Activated CD8-positive, alpha-beta T cell treated with anti-CD3 and anti-CD28 coated beads for 36 hours (primary cell): Measurements from ENCODE around the gene ZNF439. TPM values are rescaled to one million over a fixed set of nuclear protein-coding genes. Genes with fewer than 3 reads are reported as not detected.
"Not testable (repeated sequence)": the region's sequence is repeated elsewhere in the genome, so short reads cannot be mapped to it uniquely, and the experiment has no call there.

Source experiments
- ATAC-seq: fragments of 200-7000 bp; cut with Tn5 transposase; one replicate; pipeline ENCODE4 v1.10.0; 2021; ENCODE audit warnings: mild to moderate bottlenecking, moderate library complexity
- CTCF ChIA-PET: fragments of 350-600 bp; sonication (Branson Sonifier 250); formaldehyde crosslinking; loops from one replicate; lab custom pipeline; 2021; ENCODE audit warnings: antibody characterized with exemption; lab: Charles Lee
- POLR2A ChIA-PET: fragments of 350-600 bp; sonication (Branson Sonifier 250); formaldehyde crosslinking; loops from one replicate; lab custom pipeline; 2021; ENCODE audit warnings: antibody characterized with exemption; lab: Charles Lee
- DNase-seq: peaks from one replicate; pipeline ENCODE4 v3.0.0-alpha.2; 2020
- H3K27ac Mint-ChIP-seq: one replicate; pipeline ENCODE4 v1.8.0; 2021; ENCODE audit warnings: mild to moderate bottlenecking, mixed read lengths
- H3K27me3 Mint-ChIP-seq: one replicate; pipeline ENCODE4 v1.8.0; 2021; ENCODE audit warnings: mixed read lengths
- H3K36me3 Mint-ChIP-seq: one replicate; pipeline ENCODE4 v1.8.0; 2021; ENCODE audit warnings: low read depth, mixed read lengths
- H3K4me1 Mint-ChIP-seq: one replicate; pipeline ENCODE4 v1.8.0; 2021; ENCODE audit warnings: low read depth, mixed read lengths
- H3K4me3 Mint-ChIP-seq: one replicate; pipeline ENCODE4 v1.8.0; 2021; ENCODE audit warnings: mild to moderate bottlenecking, moderate library complexity, mixed read lengths
- H3K9me3 Mint-ChIP-seq: one replicate; pipeline ENCODE4 v1.8.0; 2021; ENCODE audit warnings: mixed read lengths
- CTCF ChIP-seq: fragments of 200-600 bp; IDR thresholded peaks from one replicate; pipeline ENCODE4 v1.8.0; 2022; ENCODE audit warnings: antibody characterized with exemption, mild to moderate bottlenecking
- intact Hi-C: fragments of 100-400 bp; cut with micrococcal nuclease; formaldehyde crosslinking; loops from one replicate; pipeline ENCODE4 v1.10.0; 2022
- total RNA-seq, 2 experiments: library from RNA; stranded (reverse); gene quantifications; one replicate each; pipeline ENCODE4 v1.2.3, GENCODE V29; 2021

Gene ZNF439
- total RNA-seq, 2 experiments from 2014 or later = 8.7 to 9.6 TPM

GRCh38 chr19:11881151-11881800 is 32.8 kb downstream of the ZNF439 start:
- DNase-seq = peak; percentile 76
- ChIA-PET CTCF (interaction anchor here (0.6 to 7.7 kb wide), 9 partner anchors 11 to 280 kb away, joined by 3 to 69 read pairs (median 6); partner anchors contain the start of gene ZNF491), POLR2A (interaction anchor here (1.6 kb wide), 1 partner anchor 11 kb away, joined by 3 read pairs; no protein-coding TSS in a partner anchor)
- TF ChIP-seq CTCF = peak; percentile 68
- Mint-ChIP-seq H3K9me3 (peaks cover 2% of the 10 kb centered on the region), H3K36me3 (no peaks in the 10 kb centered on the region), H3K4me1 (peaks cover 2% of the 10 kb centered on the region), H3K27me3 (peaks cover 1% of the 10 kb centered on the region), H3K27ac (no peak overlapping the region), H3K4me3 (no peak overlapping the region)
- peak; percentile 81 for ATAC-seq
- intact Hi-C loops = loop anchor here (2.0 kb wide), 1 partner anchor 260 kb away; the partner anchor contains the start of gene ZNF20

DNA sequence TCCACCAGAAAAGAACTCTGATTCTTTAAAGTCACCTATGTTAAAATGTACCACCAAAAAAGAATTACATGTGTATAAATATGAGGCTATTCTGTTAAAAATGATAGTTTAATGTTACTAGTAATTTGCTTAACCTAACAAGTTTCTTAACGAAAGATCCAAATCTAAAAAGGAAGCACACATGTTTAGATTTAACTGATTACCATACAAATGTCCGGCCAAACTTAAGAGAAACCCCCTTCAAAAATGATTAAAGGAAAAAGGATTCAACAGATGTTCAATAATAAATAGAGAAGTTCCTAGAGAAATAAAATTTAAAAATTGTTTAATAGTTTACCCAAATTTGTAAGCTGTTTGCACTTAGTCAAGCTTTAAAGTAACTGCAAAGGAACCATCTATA is 34.1 kb downstream of the ZNF439 start:
- ATAC-seq = no peak
- H3K27me3 Mint-ChIP-seq = peaks cover 1% of the 10 kb centered on the region
- no peak for DNase-seq
- H3K4me3 Mint-ChIP-seq = no peak overlapping the region
- CTCF ChIA-PET = interaction anchor here (0.9 to 7.7 kb wide), 6 partner anchors 41 to 259 kb away, joined by 3 to 69 read pairs (median 6); partner anchors contain the start of genes ZNF491 and ZNF878
- peaks cover 7% of the 10 kb centered on the region for H3K4me1 Mint-ChIP-seq
- H3K36me3 Mint-ChIP-seq = no peaks in the 10 kb centered on the region
- peaks cover 3% of the 10 kb centered on the region for H3K9me3 Mint-ChIP-seq
- POLR2A ChIA-PET = interaction anchor here (0.9 kb wide), 1 partner anchor 280 kb away, joined by 5 read pairs; the partner anchor contains the start of gene ZNF136
- no peak for TF ChIP-seq CTCF
- H3K27ac Mint-ChIP-seq = no peak overlapping the region
- intact Hi-C loops = no loop called here

GRCh38 chr19:11887234-11887610 is 38.7 kb downstream of the ZNF439 start:
- TF ChIP-seq CTCF = no peak
- peak overlapping the region; percentile 91 for H3K4me3 Mint-ChIP-seq
- intact Hi-C loops = loop anchor here (2.0 kb wide), 1 partner anchor 252 kb away; no protein-coding TSS in a partner anchor
- H3K27ac Mint-ChIP-seq = peak overlapping the region; percentile 87
- ATAC-seq (peak; percentile 21), DNase-seq (no peak)
- POLR2A ChIA-PET = interaction anchor here (1.0 kb wide), 1 partner anchor 74 kb away, joined by 3 read pairs; no protein-coding TSS in a partner anchor
- peaks cover 1% of the 10 kb centered on the region for H3K36me3 Mint-ChIP-seq
- H3K27me3 Mint-ChIP-seq = no peaks in the 10 kb centered on the region
- CTCF ChIA-PET = interaction anchor here (1.3 to 1.8 kb wide), 2 partner anchors 37 to 90 kb away, joined by 4 to 6 read pairs; no protein-coding TSS in a partner anchor
- H3K4me1 Mint-ChIP-seq = peaks cover 21% of the 10 kb centered on the region
- H3K9me3 Mint-ChIP-seq = peaks cover 3% of the 10 kb centered on the region

DNA sequence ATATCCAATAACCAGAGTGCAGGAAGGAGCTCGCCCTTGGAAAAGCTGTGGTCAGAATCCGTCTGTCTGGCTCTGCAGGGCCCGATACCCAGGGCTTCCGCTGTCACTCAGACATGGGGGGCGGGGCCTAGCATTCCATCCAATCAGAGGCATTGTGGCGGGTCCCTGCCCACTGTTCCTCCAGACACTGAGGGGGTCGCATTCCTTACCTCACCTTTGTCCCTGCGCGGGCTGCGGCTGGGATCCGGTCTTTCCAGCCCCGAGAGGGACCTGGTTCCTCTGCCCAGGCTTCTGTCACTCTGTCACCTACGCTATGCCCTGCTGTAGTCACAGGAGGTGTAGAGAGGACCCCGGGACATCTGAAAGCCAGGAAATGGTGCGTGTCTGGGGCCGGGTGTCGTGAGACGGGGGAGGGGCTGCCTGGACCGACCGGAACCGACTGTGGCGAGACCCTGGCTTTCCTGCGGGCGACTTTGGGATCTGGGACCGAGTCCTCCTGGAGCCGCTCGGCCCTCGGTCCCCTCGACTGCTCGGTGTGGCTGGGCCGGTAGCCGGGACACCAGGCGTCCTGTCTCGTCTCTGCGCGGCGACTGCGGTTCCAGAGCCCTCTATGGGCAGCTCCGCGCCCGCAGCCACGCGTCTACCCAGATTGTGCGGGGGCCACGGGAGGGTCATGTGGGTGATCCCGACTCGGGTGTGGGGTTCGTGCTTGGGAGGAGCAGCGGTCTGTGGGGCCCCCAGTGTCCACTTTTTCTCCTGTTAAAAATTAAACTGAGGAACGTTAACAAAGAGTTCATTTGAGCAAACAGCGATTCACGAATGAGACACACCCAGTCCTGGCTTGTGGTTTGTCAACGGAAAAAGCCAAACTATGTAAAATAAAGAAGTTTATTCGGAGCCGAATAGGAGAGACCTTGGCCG is 39.3 kb downstream of the ZNF439 start, which contains the start of gene ZNF69:
ZNF69 (plus strand) TSS at position 172 of the 921 bp plus-strand sequence; CDS start at position 314, 142 bp downstream.
- ChIA-PET POLR2A (interaction anchor here (1.0 kb wide), 1 partner anchor 75 kb away, joined by 3 read pairs; no protein-coding TSS in a partner anchor), CTCF (interaction anchor here (1.3 to 1.8 kb wide), 2 partner anchors 36 to 90 kb away, joined by 4 to 6 read pairs; no protein-coding TSS in a partner anchor)
- intact Hi-C loops = loop anchor here (2.0 kb wide), 1 partner anchor 251 kb away; no protein-coding TSS in a partner anchor
- DNase-seq = peak; percentile 83
- Mint-ChIP-seq H3K36me3 (peaks cover 1% of the 10 kb centered on the region), H3K9me3 (peaks cover 3% of the 10 kb centered on the region), H3K27me3 (no peaks in the 10 kb centered on the region), H3K4me3 (peak within 1 kb of the TSS; percentile 91), H3K4me1 (peaks cover 21% of the 10 kb centered on the region), H3K27ac (peak within 1 kb of the TSS; percentile 87)
- peak; percentile 20 for TF ChIP-seq CTCF
- ATAC-seq = peak; percentile 91

DNA sequence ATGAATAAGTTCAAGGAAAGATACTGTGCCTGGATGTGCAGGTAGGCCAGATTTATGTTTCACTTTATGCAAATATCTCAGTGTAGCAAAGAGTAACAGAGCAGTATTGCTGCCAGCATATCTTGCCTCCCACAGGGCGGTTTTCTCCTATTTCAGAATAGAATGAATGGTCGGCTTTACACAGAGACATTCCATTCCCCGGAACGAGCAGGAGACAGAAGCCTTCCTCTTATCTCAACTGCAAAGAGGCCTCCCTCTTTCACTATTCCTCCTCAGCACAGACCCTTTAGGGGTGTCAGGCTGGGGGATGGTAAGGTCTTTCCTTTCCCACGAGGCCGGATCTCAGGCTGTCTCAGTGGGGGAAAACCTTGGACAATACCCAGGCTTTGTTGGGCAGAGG is 41.4 kb downstream of the ZNF439 start:
- POLR2A ChIA-PET, H3K9me3 Mint-ChIP-seq, ATAC-seq, CTCF ChIA-PET, H3K36me3 Mint-ChIP-seq, DNase-seq, H3K27ac Mint-ChIP-seq, H3K4me3 Mint-ChIP-seq, intact Hi-C loops, H3K27me3 Mint-ChIP-seq: not testable (repeated sequence)
- H3K4me1 Mint-ChIP-seq = peaks cover 21% of the 10 kb centered on the region
